ENCODE data around the gene SPAG9.

The SPAG9 gene

DNA sequence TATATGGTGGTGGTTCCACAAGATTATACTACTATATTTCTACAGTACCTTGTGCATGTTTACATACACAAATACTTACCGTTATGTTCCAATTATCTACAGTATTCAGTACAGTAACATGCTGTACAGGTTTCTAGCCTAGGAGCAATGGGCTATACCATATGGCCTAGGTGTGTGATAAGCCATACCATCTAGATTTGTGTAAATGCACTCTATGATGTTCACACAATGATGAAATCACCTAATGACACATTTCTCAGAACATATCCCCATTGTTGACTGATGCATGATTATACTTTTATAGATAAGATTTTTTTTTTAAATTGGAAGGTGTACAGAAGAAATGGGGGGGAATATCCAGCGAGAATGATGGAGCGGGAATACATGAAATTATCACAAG, 131.5 kb downstream of the SPAG9 start:
- Histone ChIP-seq H3K36me3 (ENCODE audit: insufficient read depth, low read length) (peaks cover 72% of the 10 kb centered on the region), H3K9ac (ENCODE audit: low read depth, low read length) (no peak overlapping the region), H3K4me1 (ENCODE audit: insufficient read depth, low read length) (no peaks in the 10 kb centered on the region), H4K20me1 (ENCODE audit: insufficient read depth, low read length) (no peaks in the 10 kb centered on the region), H2AFZ (ENCODE audit: low read depth, low read length) (no peak overlapping the region), H3K4me2 (ENCODE audit: insufficient read depth, low read length) (no peak overlapping the region), H3K27ac (ENCODE audit: low read length) (no peak overlapping the region), H3K9me3 (ENCODE audit: insufficient read depth, low read length, severe bottlenecking) (no peaks in the 10 kb centered on the region), H3K79me2 (ENCODE audit: insufficient read depth, low read length) (no peaks in the 10 kb centered on the region), H3K4me3 (ENCODE audit: low read depth in 1 of 2, low read length in 2 of 2) (no peak overlapping the region), H3K27me3 (ENCODE audit: insufficient read depth, low read length, poor library complexity) (no peaks in the 10 kb centered on the region)
- TF ChIP-seq, protein P1, sequence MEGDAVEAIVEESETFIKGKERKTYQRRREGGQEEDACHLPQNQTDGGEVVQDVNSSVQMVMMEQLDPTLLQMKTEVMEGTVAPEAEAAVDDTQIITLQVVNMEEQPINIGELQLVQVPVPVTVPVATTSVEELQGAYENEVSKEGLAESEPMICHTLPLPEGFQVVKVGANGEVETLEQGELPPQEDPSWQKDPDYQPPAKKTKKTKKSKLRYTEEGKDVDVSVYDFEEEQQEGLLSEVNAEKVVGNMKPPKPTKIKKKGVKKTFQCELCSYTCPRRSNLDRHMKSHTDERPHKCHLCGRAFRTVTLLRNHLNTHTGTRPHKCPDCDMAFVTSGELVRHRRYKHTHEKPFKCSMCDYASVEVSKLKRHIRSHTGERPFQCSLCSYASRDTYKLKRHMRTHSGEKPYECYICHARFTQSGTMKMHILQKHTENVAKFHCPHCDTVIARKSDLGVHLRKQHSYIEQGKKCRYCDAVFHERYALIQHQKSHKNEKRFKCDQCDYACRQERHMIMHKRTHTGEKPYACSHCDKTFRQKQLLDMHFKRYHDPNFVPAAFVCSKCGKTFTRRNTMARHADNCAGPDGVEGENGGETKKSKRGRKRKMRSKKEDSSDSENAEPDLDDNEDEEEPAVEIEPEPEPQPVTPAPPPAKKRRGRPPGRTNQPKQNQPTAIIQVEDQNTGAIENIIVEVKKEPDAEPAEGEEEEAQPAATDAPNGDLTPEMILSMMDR (IDR thresholded peaks at IDR 0.05; ENCODE audit: borderline replicate concordance, extremely low read depth, low read length, poor library complexity, severe bottlenecking): no peak
- no peak for TF ChIP-seq EZH2 (IDR thresholded peaks at IDR 0.05; ENCODE audit: borderline replicate concordance, low read depth, low read length, severe bottlenecking)
- DNase-seq (no peak), ATAC-seq (ENCODE audit: insufficient read depth, low read depth) (no peak)

DNA sequence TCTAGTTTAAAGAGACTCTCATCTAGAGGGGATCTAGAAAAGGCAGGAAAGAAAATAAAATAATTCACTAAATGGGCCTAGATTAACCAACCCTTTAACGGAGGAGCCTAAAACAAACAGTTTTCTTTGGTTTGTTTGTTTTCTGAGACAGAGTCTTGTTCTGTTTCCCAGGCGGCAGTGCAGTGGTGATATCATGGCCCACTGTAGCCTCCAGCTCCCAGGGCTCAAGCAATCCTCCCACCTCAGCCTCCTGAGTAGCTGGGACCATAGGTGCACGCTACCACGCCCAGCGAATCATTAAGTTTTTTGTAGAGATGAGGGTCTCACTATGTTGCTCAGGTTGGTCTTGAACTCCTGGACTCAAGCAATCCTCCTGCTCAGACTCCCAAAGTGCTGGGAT, 132.2 kb downstream of the SPAG9 start:
- H3K4me3 ChIP-seq (ENCODE audit: low read depth in 1 of 2, low read length in 2 of 2): no peak overlapping the region
- peaks cover 70% of the 10 kb centered on the region for H3K36me3 ChIP-seq (ENCODE audit: insufficient read depth, low read length)
- no peaks in the 10 kb centered on the region for H4K20me1 ChIP-seq (ENCODE audit: insufficient read depth, low read length)
- H3K4me1 ChIP-seq (ENCODE audit: insufficient read depth, low read length): no peaks in the 10 kb centered on the region
- DNase-seq: no peak
- H3K4me2 ChIP-seq (ENCODE audit: insufficient read depth, low read length): no peak overlapping the region
- no peak overlapping the region for H3K9ac ChIP-seq (ENCODE audit: low read depth, low read length)
- no peak overlapping the region for H2AFZ ChIP-seq (ENCODE audit: low read depth, low read length)
- H3K27me3 ChIP-seq (ENCODE audit: insufficient read depth, low read length, poor library complexity): no peaks in the 10 kb centered on the region
- TF ChIP-seq, protein P1 (IDR thresholded peaks at IDR 0.05; ENCODE audit: borderline replicate concordance, extremely low read depth, low read length, poor library complexity, severe bottlenecking): no peak
- no peak for TF ChIP-seq EZH2 (IDR thresholded peaks at IDR 0.05; ENCODE audit: borderline replicate concordance, low read depth, low read length, severe bottlenecking)
- ATAC-seq (ENCODE audit: insufficient read depth, low read depth): no peak
- no peaks in the 10 kb centered on the region for H3K79me2 ChIP-seq (ENCODE audit: insufficient read depth, low read length)
- no peak overlapping the region for H3K27ac ChIP-seq (ENCODE audit: low read length)
- no peaks in the 10 kb centered on the region for H3K9me3 ChIP-seq (ENCODE audit: insufficient read depth, low read length, severe bottlenecking)

DNA sequence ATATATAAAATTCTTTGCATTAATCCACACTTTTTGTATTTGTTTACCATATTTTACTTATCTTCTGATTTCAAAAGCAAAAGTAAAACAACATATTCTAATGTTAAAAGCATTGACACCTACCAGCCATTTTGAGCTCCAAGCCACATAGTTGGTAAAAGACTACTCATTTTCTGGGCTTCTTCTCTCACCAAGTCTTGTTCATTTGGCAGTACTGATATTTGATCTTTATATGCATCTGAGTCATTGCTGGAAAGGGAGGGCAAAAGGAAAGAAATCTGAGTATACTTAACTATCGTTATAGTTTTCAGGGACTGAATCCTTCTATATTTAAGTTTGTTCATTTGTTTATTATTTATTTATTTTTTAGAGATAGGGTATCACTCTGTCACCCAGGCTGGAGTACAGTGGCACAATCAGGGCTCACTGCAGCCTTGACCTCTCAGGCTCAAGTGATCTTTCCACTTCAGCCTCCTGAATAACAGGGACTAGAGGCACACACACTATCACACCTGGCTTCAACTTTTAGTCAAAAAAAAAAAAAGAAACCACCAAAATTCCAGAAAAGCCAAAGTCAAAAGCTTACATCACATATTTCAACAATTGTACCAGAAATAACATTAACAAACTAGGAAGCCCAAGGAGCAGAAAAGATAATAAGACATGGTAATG, 133.5 kb downstream of the SPAG9 start:
- Histone ChIP-seq H3K36me3 (ENCODE audit: insufficient read depth, low read length) (peaks cover 72% of the 10 kb centered on the region), H3K4me2 (ENCODE audit: insufficient read depth, low read length) (no peak overlapping the region), H3K27ac (ENCODE audit: low read length) (no peak overlapping the region)

More for the DNA sequence above, 133.5 kb downstream of the SPAG9 start:
- Histone ChIP-seq H3K27me3 (ENCODE audit: insufficient read depth, low read length, poor library complexity) (no peaks in the 10 kb centered on the region), H3K79me2 (ENCODE audit: insufficient read depth, low read length) (no peaks in the 10 kb centered on the region), H4K20me1 (ENCODE audit: insufficient read depth, low read length) (no peaks in the 10 kb centered on the region), H3K4me3 (ENCODE audit: low read depth in 1 of 2, low read length in 2 of 2) (no peak overlapping the region), H3K4me1 (ENCODE audit: insufficient read depth, low read length) (no peaks in the 10 kb centered on the region), H3K9ac (ENCODE audit: low read depth, low read length) (no peak overlapping the region), H3K9me3 (ENCODE audit: insufficient read depth, low read length, severe bottlenecking) (no peaks in the 10 kb centered on the region), H2AFZ (ENCODE audit: low read depth, low read length) (no peak overlapping the region)
- ATAC-seq (ENCODE audit: insufficient read depth, low read depth) (no peak), DNase-seq (no peak)
- TF ChIP-seq, protein P1 (IDR thresholded peaks at IDR 0.05; ENCODE audit: borderline replicate concordance, extremely low read depth, low read length, poor library complexity, severe bottlenecking): no peak
- no peak for TF ChIP-seq EZH2 (IDR thresholded peaks at IDR 0.05; ENCODE audit: borderline replicate concordance, low read depth, low read length, severe bottlenecking)

All from DND-41 (cell line).